ENCODE results near the gene CLEC2L.

DNA sequence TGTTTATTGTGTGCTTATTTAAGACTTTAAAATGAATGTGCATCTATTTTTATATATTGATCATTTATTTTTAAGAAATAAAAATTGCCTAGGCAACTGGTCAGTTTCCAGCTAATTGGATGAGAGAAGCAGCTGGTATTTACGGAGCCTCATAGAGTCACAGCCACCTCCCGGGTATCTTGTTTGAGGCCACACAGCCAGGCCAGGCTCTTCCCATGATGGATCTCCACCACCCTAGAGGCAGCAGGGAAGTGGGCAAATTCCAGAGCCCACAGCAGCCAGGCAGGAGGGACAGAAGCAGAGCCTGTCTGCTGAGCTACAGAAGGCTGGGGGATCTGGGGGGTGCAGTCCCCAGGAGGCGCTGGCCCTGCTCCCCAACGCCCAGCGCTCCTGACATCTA lies 61.6 kb downstream of the CLEC2L start:
- TF ChIP-seq, protein P1, sequence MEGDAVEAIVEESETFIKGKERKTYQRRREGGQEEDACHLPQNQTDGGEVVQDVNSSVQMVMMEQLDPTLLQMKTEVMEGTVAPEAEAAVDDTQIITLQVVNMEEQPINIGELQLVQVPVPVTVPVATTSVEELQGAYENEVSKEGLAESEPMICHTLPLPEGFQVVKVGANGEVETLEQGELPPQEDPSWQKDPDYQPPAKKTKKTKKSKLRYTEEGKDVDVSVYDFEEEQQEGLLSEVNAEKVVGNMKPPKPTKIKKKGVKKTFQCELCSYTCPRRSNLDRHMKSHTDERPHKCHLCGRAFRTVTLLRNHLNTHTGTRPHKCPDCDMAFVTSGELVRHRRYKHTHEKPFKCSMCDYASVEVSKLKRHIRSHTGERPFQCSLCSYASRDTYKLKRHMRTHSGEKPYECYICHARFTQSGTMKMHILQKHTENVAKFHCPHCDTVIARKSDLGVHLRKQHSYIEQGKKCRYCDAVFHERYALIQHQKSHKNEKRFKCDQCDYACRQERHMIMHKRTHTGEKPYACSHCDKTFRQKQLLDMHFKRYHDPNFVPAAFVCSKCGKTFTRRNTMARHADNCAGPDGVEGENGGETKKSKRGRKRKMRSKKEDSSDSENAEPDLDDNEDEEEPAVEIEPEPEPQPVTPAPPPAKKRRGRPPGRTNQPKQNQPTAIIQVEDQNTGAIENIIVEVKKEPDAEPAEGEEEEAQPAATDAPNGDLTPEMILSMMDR (IDR thresholded peaks at IDR 0.05; ENCODE audit: borderline replicate concordance, extremely low read depth, low read length, poor library complexity, severe bottlenecking), result no peak
- no peak for TF ChIP-seq EZH2 (IDR thresholded peaks at IDR 0.05; ENCODE audit: borderline replicate concordance, low read depth, low read length, severe bottlenecking)

Data from DND-41 (cell line).